ENCODE results near the gene ACTA2.
A peak's percentile ranks its signal among the peaks of the same experiment; 100 is the strongest.

Gene ACTA2

DNA sequence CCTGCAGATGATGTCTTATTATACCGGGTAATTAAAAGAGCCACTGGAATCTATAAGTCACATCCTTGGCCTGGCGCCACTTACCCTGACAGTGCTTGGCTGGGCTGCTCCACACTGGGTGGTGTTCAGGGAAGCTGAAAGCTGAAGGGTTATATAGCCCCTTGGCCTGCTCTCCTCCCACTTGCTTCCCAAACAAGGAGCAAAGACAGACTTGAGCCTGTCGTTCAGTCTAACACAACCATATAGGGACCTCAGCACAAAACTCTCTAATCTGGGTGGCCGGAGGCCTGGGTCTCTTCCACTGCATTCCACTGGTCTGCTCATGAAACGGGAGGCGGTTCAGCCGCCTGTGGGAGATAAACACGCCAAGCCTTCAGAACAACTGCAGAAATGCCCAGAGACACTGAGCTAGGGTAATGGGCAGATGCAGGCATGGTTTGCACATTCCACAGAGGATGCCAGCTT is at the start of gene ACTA2:
TSS of gene ACTA2 (minus strand) at position 127 of the 465 bp plus-strand sequence. CDS start 3,843 bp downstream, outside the sequence.
- Histone ChIP-seq H3K27ac (ENCODE audit: low read depth, low read length) (peak within 1 kb of the TSS; percentile 13), H3K9ac (ENCODE audit: low read length in 5 of 5) (no peak within 1 kb of the TSS), H3K9me3 (ENCODE audit: control insufficient read depth in 5 of 5, low read length in 5 of 5) (no peaks in the 10 kb centered on the region), H3K36me3 (ENCODE audit: control insufficient read depth in 5 of 5, insufficient read depth in 5 of 5, low read length in 5 of 5) (no peaks in the 10 kb centered on the region), H3K27me3 (ENCODE audit: control insufficient read depth in 5 of 5, insufficient read depth in 4 of 5, low read length in 5 of 5) (no peaks in the 10 kb centered on the region), H3K4me1 (ENCODE audit: control insufficient read depth in 5 of 5, insufficient read depth in 5 of 5, low read length in 5 of 5) (peaks cover 0 to 31% (median 18%) of the 10 kb centered on the region in 5 donors), H3K4me3 (ENCODE audit: low read depth in 1 of 5, low read length in 5 of 5) (peak within 1 kb of the TSS; percentile 21 to 46 (median 32))

DNA sequence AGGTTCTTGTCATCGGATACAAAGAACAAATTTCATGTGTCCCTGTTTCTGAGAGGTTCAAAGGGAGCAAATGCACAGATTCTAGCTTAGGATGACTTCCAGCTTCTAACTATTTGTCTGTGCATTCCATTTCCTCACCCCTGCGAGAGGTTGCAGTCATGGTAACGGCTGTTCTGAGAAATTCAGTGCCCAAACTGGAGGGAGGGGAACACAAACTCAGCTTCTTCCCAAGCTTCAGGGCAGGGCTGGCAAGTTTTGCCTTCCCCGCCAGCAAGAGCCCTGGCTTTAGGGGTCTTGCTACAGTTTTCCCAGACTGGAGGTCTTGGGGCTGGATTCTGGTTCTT is 49.1 kb upstream of the ACTA2 start:
- H3K4me3 ChIP-seq (ENCODE audit: low read depth in 1 of 5, low read length in 5 of 5), result no peak overlapping the region
- H3K27ac ChIP-seq (ENCODE audit: low read depth, low read length), result no peak overlapping the region
- H3K9ac ChIP-seq (ENCODE audit: low read length in 5 of 5), result no peak overlapping the region
- peaks cover 0 to 12% (median 6%) of the 10 kb centered on the region in 5 donors for H3K4me1 ChIP-seq (ENCODE audit: control insufficient read depth in 5 of 5, insufficient read depth in 5 of 5, low read length in 5 of 5)
- H3K27me3 ChIP-seq (ENCODE audit: control insufficient read depth in 5 of 5, insufficient read depth in 4 of 5, low read length in 5 of 5), result peaks cover 0 to 2% (median 0%) of the 10 kb centered on the region in 5 donors
- H3K9me3 ChIP-seq (ENCODE audit: control insufficient read depth in 5 of 5, low read length in 5 of 5), result no peaks in the 10 kb centered on the region
- H3K36me3 ChIP-seq (ENCODE audit: control insufficient read depth in 5 of 5, insufficient read depth in 5 of 5, low read length in 5 of 5), result peaks cover 2 to 10% (median 4%) of the 10 kb centered on the region in 5 donors

DNA sequence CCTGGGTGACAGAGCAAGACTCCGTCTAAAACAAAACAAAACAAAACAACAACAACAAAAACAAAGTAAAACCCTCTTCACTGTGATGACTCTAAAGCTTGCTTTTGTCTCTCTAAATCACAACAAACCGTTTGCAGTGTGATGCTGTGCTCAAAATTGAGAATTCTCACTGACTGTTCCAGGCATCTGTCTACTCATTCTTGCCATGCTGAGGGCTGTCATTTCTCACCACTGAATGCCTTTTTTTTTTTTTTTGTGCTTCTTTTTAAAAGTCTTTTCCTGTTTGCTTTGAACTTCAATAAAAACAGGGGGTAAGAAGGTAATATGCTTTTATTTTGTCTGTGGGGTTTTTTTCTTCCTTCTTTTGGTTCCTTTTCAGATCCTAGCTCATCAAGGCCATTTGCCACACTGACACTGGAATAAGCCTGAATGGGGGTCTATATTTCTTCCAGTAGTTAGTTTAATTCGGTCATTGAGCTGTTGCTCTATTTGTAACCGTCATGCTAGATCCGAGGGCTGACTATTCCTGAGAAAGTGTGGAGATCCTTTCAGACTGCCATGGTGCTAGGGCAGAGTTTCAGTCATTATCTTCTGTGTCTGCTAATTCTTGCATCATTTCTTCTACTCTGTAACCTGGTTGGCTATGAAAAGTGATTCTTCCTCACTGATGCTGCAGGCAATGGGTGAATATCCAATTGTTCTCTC is 48.6 kb upstream of the ACTA2 start:
- Histone ChIP-seq H3K9me3 (ENCODE audit: control insufficient read depth in 5 of 5, low read length in 5 of 5) (no peaks in the 10 kb centered on the region), H3K36me3 (ENCODE audit: control insufficient read depth in 5 of 5, insufficient read depth in 5 of 5, low read length in 5 of 5) (peaks cover 2 to 10% (median 4%) of the 10 kb centered on the region in 5 donors), H3K4me3 (ENCODE audit: low read depth in 1 of 5, low read length in 5 of 5) (no peak overlapping the region), H3K27ac (ENCODE audit: low read depth, low read length) (no peak overlapping the region), H3K27me3 (ENCODE audit: control insufficient read depth in 5 of 5, insufficient read depth in 4 of 5, low read length in 5 of 5) (peaks cover 0 to 2% (median 0%) of the 10 kb centered on the region in 5 donors), H3K4me1 (ENCODE audit: control insufficient read depth in 5 of 5, insufficient read depth in 5 of 5, low read length in 5 of 5) (peaks cover 0 to 13% (median 6%) of the 10 kb centered on the region in 5 donors), H3K9ac (ENCODE audit: low read length in 5 of 5) (no peak overlapping the region)

DNA sequence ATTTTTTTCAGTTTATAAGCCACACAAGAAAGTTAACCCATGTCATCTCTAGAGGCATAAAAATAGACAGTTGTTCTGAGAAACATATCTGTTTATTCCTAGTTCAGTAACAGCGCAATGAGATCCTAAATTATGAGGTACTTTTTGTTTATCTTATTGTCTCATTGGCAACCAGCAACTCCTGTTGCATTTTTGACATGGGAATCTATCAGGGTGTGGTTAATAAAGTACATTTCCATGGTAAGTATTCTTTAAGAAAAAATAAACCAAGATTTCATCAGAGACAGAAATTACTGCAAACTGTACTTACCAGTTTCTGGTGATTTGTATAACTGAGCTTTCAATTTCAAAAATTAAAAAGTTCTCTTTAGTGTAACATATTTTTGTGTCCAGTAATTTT is 47.1 kb upstream of the ACTA2 start:
- Histone ChIP-seq H3K4me1 (ENCODE audit: control insufficient read depth in 5 of 5, insufficient read depth in 5 of 5, low read length in 5 of 5) (peaks cover 0 to 15% (median 6%) of the 10 kb centered on the region in 5 donors), H3K36me3 (ENCODE audit: control insufficient read depth in 5 of 5, insufficient read depth in 5 of 5, low read length in 5 of 5) (peaks cover 2 to 10% (median 4%) of the 10 kb centered on the region in 5 donors), H3K9ac (ENCODE audit: low read length in 5 of 5) (peak overlapping the region in 1 of 5 donors; percentile 16), H3K27me3 (ENCODE audit: control insufficient read depth in 5 of 5, insufficient read depth in 4 of 5, low read length in 5 of 5) (peaks cover 0 to 2% (median 0%) of the 10 kb centered on the region in 5 donors), H3K27ac (ENCODE audit: low read depth, low read length) (peak overlapping the region; percentile 22), H3K4me3 (ENCODE audit: low read depth in 1 of 5, low read length in 5 of 5) (no peak overlapping the region), H3K9me3 (ENCODE audit: control insufficient read depth in 5 of 5, low read length in 5 of 5) (no peaks in the 10 kb centered on the region)

DNA sequence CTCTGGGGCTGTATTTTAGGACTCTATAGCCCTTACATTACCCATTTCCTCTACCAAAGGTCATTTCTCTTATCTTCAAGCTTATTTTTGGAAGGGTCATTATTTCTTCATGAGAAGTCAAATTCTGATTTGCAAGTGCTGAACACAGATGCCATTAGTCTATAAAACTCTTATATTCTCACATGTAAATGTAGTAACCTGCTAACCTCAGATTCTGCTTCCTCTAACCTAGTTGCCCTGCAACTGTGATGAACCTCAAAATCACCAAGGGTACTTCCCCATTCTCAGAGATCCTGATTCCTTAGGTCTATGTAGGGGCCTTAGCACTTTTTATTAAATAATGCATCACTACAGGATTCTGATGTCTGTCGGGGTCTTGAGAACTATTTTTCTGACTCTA is 44.4 kb upstream of the ACTA2 start:
- Histone ChIP-seq H3K27ac (ENCODE audit: low read depth, low read length) (no peak overlapping the region), H3K36me3 (ENCODE audit: control insufficient read depth in 5 of 5, insufficient read depth in 5 of 5, low read length in 5 of 5) (no peaks in the 10 kb centered on the region), H3K9me3 (ENCODE audit: control insufficient read depth in 5 of 5, low read length in 5 of 5) (no peaks in the 10 kb centered on the region), H3K4me1 (ENCODE audit: control insufficient read depth in 5 of 5, insufficient read depth in 5 of 5, low read length in 5 of 5) (peaks cover 0 to 27% (median 14%) of the 10 kb centered on the region in 5 donors), H3K9ac (ENCODE audit: low read length in 5 of 5) (no peak overlapping the region), H3K27me3 (ENCODE audit: control insufficient read depth in 5 of 5, insufficient read depth in 4 of 5, low read length in 5 of 5) (peaks cover 0 to 2% (median 0%) of the 10 kb centered on the region in 5 donors), H3K4me3 (ENCODE audit: low read depth in 1 of 5, low read length in 5 of 5) (no peak overlapping the region)

DNA sequence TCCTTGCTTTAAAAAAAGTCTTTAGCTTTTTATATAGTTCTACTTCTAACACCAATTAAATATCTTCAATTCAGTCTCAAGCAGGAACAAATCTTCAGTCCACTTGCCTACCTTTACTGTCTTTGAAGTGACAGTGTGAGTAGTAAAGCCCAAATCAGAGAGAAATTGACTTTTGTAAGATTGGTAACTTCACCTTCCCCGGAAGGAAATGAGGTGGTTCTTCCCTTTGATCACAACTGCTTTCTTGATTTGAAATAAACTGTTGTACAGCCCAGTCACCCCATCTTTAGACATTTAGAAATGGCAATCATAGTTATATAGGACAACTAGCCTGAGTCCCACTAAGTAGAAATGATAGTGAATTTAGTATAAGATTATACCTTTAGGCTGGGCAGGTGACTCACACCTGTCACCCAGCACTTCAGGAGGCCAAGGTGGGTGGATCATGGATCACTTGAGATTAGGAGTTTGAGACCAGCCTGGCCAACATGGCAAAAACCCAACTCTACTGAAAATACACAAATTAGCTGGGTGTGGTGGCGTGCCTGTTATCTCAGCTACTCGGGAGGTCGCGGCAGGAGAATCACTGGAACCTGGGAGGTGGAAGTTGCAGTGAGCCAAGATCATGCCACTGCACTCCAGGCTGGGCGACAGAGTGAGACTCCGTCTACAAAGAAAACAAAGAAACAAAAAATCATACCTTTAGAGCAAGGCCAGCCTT is 42.7 kb upstream of the ACTA2 start:
- H3K4me1 ChIP-seq (ENCODE audit: control insufficient read depth in 5 of 5, insufficient read depth in 5 of 5, low read length in 5 of 5), result peaks cover 0 to 24% (median 22%) of the 10 kb centered on the region in 5 donors
- H3K9me3 ChIP-seq (ENCODE audit: control insufficient read depth in 5 of 5, low read length in 5 of 5), result no peaks in the 10 kb centered on the region
- H3K4me3 ChIP-seq (ENCODE audit: low read depth in 1 of 5, low read length in 5 of 5), result peak overlapping the region in 1 of 5 donors; percentile 4
- H3K27ac ChIP-seq (ENCODE audit: low read depth, low read length), result no peak overlapping the region
- H3K36me3 ChIP-seq (ENCODE audit: control insufficient read depth in 5 of 5, insufficient read depth in 5 of 5, low read length in 5 of 5), result no peaks in the 10 kb centered on the region
- H3K27me3 ChIP-seq (ENCODE audit: control insufficient read depth in 5 of 5, insufficient read depth in 4 of 5, low read length in 5 of 5), result no peaks in the 10 kb centered on the region
- H3K9ac ChIP-seq (ENCODE audit: low read length in 5 of 5), result no peak overlapping the region

DNA sequence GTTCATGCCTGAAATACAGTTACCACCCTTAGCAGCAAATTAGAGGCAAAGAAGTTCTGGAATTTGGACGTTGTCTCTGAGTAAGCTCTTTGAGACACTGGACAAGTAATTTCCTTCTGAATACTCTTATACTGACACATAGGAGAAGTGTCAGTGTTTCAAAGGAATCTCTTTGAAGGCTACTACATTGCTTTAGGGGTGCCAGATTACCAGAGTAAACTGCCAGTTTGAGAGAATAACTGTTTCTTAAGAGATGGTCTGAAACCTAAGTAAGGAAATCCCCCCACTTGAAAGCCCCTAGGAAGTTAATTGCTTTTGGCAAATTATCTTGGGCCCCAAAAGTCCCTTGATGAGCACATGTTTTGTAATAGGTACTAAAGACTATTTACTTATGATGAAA is 41.4 kb upstream of the ACTA2 start:
- Histone ChIP-seq H3K27ac (ENCODE audit: low read depth, low read length) (peak overlapping the region; percentile 62), H3K4me1 (ENCODE audit: control insufficient read depth in 5 of 5, insufficient read depth in 5 of 5, low read length in 5 of 5) (peaks cover 0 to 35% (median 31%) of the 10 kb centered on the region in 5 donors)

DNA sequence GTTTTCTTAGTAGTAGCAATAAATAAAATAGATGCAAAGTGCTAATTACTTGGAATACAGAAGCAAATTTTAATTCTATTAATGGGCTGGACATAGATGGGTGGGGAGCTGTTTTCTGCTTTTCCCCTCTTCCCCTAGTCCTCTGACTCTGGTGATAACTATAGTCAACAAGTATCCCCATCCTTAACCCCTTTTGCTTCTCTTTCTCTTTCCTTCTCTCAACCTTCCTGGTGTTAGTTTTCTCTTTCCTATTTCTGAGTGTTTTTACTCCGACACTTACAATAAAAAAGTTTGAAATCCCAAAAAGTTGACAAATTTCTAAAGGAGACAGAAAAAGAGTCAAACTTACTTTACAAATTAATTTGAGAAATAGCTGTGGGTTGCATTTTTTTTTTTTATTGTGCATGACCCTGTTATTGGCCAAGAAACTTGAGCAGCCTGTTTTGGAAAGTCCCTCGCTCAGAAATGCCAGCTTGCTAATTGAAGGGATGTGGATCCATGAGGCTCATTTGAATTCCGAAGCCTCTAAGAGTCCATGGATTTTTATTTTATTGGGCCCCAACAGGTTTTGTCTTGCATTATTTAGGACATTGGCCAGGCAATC is 40.5 kb upstream of the ACTA2 start:
- Histone ChIP-seq H3K9ac (ENCODE audit: low read length in 5 of 5) (peak overlapping the region in 1 of 5 donors; percentile 40), H3K4me3 (ENCODE audit: low read depth in 1 of 5, low read length in 5 of 5) (peak overlapping the region; percentile 31 to 93 (median 59)), H3K9me3 (ENCODE audit: control insufficient read depth in 5 of 5, low read length in 5 of 5) (no peaks in the 10 kb centered on the region), H3K27ac (ENCODE audit: low read depth, low read length) (peak overlapping the region; percentile 62), H3K27me3 (ENCODE audit: control insufficient read depth in 5 of 5, insufficient read depth in 4 of 5, low read length in 5 of 5) (no peaks in the 10 kb centered on the region), H3K4me1 (ENCODE audit: control insufficient read depth in 5 of 5, insufficient read depth in 5 of 5, low read length in 5 of 5) (peaks cover 0 to 35% (median 31%) of the 10 kb centered on the region in 5 donors), H3K36me3 (ENCODE audit: control insufficient read depth in 5 of 5, insufficient read depth in 5 of 5, low read length in 5 of 5) (no peaks in the 10 kb centered on the region)

More for the DNA sequence above, 41.4 kb upstream of the ACTA2 start:
- Histone ChIP-seq H3K4me3 (ENCODE audit: low read depth in 1 of 5, low read length in 5 of 5) (peak overlapping the region in 3 of 5 donors; percentile 16 to 92 (median 25)), H3K27me3 (ENCODE audit: control insufficient read depth in 5 of 5, insufficient read depth in 4 of 5, low read length in 5 of 5) (no peaks in the 10 kb centered on the region), H3K36me3 (ENCODE audit: control insufficient read depth in 5 of 5, insufficient read depth in 5 of 5, low read length in 5 of 5) (no peaks in the 10 kb centered on the region), H3K9me3 (ENCODE audit: control insufficient read depth in 5 of 5, low read length in 5 of 5) (no peaks in the 10 kb centered on the region), H3K9ac (ENCODE audit: low read length in 5 of 5) (peak overlapping the region in 1 of 5 donors; percentile 17)

DNA sequence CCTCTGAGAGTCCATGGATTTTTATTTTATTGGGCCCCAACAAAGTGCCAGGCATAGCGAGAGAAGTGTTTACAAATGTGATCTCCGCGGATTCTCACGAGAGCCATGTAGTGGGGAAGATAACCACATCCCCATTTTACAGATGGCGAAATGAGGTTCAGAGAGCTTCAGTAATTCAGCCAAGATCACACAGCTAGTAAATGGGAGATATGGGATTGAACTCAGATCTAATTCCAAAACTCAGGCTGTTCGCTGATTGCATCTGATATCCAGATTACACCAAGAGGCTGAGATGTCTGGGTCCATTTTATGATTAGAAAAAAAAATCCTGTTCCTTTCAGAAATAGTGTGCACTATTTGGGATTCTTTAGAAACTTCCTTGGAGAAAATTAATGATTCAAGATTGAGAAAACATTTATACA is 39.3 kb upstream of the ACTA2 start:
- no peaks in the 10 kb centered on the region for H3K9me3 ChIP-seq (ENCODE audit: control insufficient read depth in 5 of 5, low read length in 5 of 5)
- H3K27ac ChIP-seq (ENCODE audit: low read depth, low read length), result peak overlapping the region; percentile 97
- peak overlapping the region; percentile 85 to 94 (median 91) for H3K9ac ChIP-seq (ENCODE audit: low read length in 5 of 5)
- no peaks in the 10 kb centered on the region for H3K27me3 ChIP-seq (ENCODE audit: control insufficient read depth in 5 of 5, insufficient read depth in 4 of 5, low read length in 5 of 5)
- H3K4me1 ChIP-seq (ENCODE audit: control insufficient read depth in 5 of 5, insufficient read depth in 5 of 5, low read length in 5 of 5), result peaks cover 0 to 35% (median 31%) of the 10 kb centered on the region in 5 donors
- no peaks in the 10 kb centered on the region for H3K36me3 ChIP-seq (ENCODE audit: control insufficient read depth in 5 of 5, insufficient read depth in 5 of 5, low read length in 5 of 5)
- peak overlapping the region; percentile 81 to 95 (median 92) for H3K4me3 ChIP-seq (ENCODE audit: low read depth in 1 of 5, low read length in 5 of 5)
